IMR-90 (cell line): Measurements from ENCODE around the gene FDX1.

ENCODE experiments used
- MAZ ChIP-seq: IDR thresholded peaks from 2 replicates; pipeline ENCODE4 v1.6.1; 2012; ENCODE audit warnings: low read depth, mild to moderate bottlenecking, low read length, improper control_type of control experiment, moderate library complexity, borderline replicate concordance
- MXI1 ChIP-seq: IDR thresholded peaks from 2 replicates; pipeline ENCODE4 v1.6.1; 2012; ENCODE audit warnings: low read depth, mild to moderate bottlenecking, low read length, moderate library complexity, borderline replicate concordance
- TF ChIP-seq, protein P1 (sequence below): conservative IDR thresholded peaks from 2 replicates; pipeline ENCODE4 v1.5.1; 2012; ENCODE audit warnings: mild to moderate bottlenecking, low read depth, low read length, improper control_type of control experiment
- TF ChIP-seq, protein P2 (sequence below): fragments of 150-350 bp; IDR thresholded peaks from 2 replicates; pipeline ENCODE4 v1.6.1; 2016; ENCODE audit warnings: low read depth, mild to moderate bottlenecking, low read length, moderate library complexity, borderline replicate concordance

DNA sequence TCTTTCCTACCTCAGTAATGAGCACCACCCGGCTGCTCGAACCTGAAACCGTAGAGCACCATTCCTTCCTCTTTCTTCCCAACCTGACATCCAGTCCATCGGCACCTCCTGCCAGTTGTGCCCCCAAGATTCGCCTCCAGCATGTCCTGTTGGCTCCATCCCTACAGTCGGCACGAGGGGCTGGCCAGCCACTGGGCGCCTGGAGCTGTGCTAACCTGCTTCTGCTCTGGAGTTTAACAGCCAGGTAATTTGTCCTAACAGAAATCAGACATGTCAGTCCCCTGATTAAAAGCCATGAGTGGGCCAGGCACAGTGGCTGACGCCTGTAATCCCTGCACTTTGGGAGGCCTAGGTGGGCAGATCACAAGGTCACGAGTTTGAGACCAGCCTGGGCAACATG, 16.8 kb downstream of the FDX1 start:
- TF ChIP-seq, protein P1, sequence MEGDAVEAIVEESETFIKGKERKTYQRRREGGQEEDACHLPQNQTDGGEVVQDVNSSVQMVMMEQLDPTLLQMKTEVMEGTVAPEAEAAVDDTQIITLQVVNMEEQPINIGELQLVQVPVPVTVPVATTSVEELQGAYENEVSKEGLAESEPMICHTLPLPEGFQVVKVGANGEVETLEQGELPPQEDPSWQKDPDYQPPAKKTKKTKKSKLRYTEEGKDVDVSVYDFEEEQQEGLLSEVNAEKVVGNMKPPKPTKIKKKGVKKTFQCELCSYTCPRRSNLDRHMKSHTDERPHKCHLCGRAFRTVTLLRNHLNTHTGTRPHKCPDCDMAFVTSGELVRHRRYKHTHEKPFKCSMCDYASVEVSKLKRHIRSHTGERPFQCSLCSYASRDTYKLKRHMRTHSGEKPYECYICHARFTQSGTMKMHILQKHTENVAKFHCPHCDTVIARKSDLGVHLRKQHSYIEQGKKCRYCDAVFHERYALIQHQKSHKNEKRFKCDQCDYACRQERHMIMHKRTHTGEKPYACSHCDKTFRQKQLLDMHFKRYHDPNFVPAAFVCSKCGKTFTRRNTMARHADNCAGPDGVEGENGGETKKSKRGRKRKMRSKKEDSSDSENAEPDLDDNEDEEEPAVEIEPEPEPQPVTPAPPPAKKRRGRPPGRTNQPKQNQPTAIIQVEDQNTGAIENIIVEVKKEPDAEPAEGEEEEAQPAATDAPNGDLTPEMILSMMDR: no peak
- no peak for TF ChIP-seq MXI1
- TF ChIP-seq MAZ: no peak
- TF ChIP-seq, protein P2, sequence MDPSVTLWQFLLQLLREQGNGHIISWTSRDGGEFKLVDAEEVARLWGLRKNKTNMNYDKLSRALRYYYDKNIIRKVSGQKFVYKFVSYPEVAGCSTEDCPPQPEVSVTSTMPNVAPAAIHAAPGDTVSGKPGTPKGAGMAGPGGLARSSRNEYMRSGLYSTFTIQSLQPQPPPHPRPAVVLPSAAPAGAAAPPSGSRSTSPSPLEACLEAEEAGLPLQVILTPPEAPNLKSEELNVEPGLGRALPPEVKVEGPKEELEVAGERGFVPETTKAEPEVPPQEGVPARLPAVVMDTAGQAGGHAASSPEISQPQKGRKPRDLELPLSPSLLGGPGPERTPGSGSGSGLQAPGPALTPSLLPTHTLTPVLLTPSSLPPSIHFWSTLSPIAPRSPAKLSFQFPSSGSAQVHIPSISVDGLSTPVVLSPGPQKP: no peak
